CD14-positive monocyte (primary cell): ENCODE results near the gene COL25A1. TPM values are rescaled to one million over a fixed set of nuclear protein-coding genes. Genes with fewer than 3 reads are reported as not detected.

Source experiments
- DNase-seq, 3 donors: peaks; one replicate each; pipeline ENCODE4 v3.0.0-alpha.2; 2011 to 2022
- H2AFZ ChIP-seq: 2 replicates; pipeline ENCODE4 v1.6.0; 2012; ENCODE audit warnings: mild to moderate bottlenecking, low read depth, low read length, inconsistent platforms; ENCODE audit not compliant: insufficient read depth, poor library complexity, severe bottlenecking
- H3K27ac ChIP-seq, 2 donors: 1 replicate in 1 of 2; 2 replicates in 1 of 2; pipeline ENCODE4 v1.5.1; 2012 to 2013; ENCODE audit warnings: low read length in 2 of 2, control low read depth in 1 of 2, inconsistent platforms in 1 of 2, low read depth in 1 of 2, mild to moderate bottlenecking in 1 of 2
- H3K27me3 ChIP-seq, 2 donors: one replicate each; pipeline versions ENCODE4 v1.6.0 to v1.6.1; 2011 to 2013; ENCODE audit warnings: low read length in 2 of 2; ENCODE audit not compliant: control insufficient read depth in 2 of 2, insufficient read depth in 2 of 2
- H3K36me3 ChIP-seq, 2 donors: replicated peaks in 1 of 2; 1 replicate in 1 of 2; 2 replicates in 1 of 2; pipeline versions ENCODE4 v1.5.1 to v1.6.1; 2012 to 2013; ENCODE audit warnings: low read length in 2 of 2, control low read depth in 1 of 2, inconsistent platforms in 1 of 2, mild to moderate bottlenecking in 1 of 2; ENCODE audit not compliant: insufficient read depth in 2 of 2, control insufficient read depth in 1 of 2
- H3K4me1 ChIP-seq, 2 donors: 1 replicate in 1 of 2; 2 replicates in 1 of 2; pipeline versions ENCODE4 v1.5.1 to v1.6.1; 2012 to 2013; ENCODE audit warnings: low read length in 2 of 2, control low read depth in 1 of 2, inconsistent platforms in 1 of 2, mild to moderate bottlenecking in 1 of 2, moderate library complexity in 1 of 2; ENCODE audit not compliant: insufficient read depth in 2 of 2, control insufficient read depth in 1 of 2
- H3K4me2 ChIP-seq: replicated peaks from 2 replicates; pipeline ENCODE3; 2012; ENCODE audit warnings: low read length, moderate library complexity, mild to moderate bottlenecking; ENCODE audit not compliant: poor library complexity, severe bottlenecking; ENCODE audit errors: extremely low read depth
- H3K4me3 ChIP-seq, 3 experiments: fragments of 200-600 bp in 1 of 3; sonication (generic) in 1 of 3; replicated peaks in 1 of 3; 1 replicate in 2 of 3; 2 replicates in 1 of 3; pipeline ENCODE4 v1.5.1; 2011 to 2013; ENCODE audit warnings: low read length in 3 of 3, mild to moderate bottlenecking in 3 of 3, control low read depth in 2 of 3, low read depth in 2 of 3, inconsistent platforms in 1 of 3, moderate library complexity in 1 of 3
- H3K79me2 ChIP-seq: 2 replicates; pipeline ENCODE4 v1.6.0; 2012; ENCODE audit warnings: mild to moderate bottlenecking, control low read depth, inconsistent platforms, low read length, moderate library complexity; ENCODE audit not compliant: insufficient read depth
- H3K9ac ChIP-seq: 2 replicates; pipeline ENCODE4 v1.6.0; 2017; ENCODE audit warnings: low read length, mild to moderate bottlenecking; ENCODE audit not compliant: insufficient read depth, poor library complexity, severe bottlenecking
- H3K9me3 ChIP-seq, 2 donors: replicated peaks in 1 of 2; 1 replicate in 1 of 2; 2 replicates in 1 of 2; pipeline versions ENCODE4 v1.5.1 to v1.6.1; 2012 to 2013; ENCODE audit warnings: low read length in 2 of 2, control low read depth in 1 of 2; ENCODE audit not compliant: control insufficient read depth in 1 of 2, insufficient read depth in 1 of 2
- H4K20me1 ChIP-seq: 2 replicates; pipeline ENCODE4 v1.6.0; 2012; ENCODE audit warnings: mild to moderate bottlenecking, low read length, control low read depth, moderate library complexity; ENCODE audit not compliant: insufficient read depth
- H3K27ac Mint-ChIP-seq, 7 donors: one replicate each; pipeline ENCODE4 v1.8.0; 2020; ENCODE audit warnings: mild to moderate bottlenecking in 7 of 7, mixed read lengths in 7 of 7, moderate library complexity in 6 of 7, inconsistent platforms in 2 of 7
- H3K27me3 Mint-ChIP-seq, 3 donors: one replicate each; pipeline ENCODE4 v1.8.0; 2021 to 2022; ENCODE audit warnings: low read depth in 3 of 3, mild to moderate bottlenecking in 3 of 3, mixed read lengths in 3 of 3, moderate library complexity in 3 of 3, inconsistent platforms in 1 of 3
- H3K36me3 Mint-ChIP-seq, 2 donors: one replicate each; pipeline ENCODE4 v1.8.0; 2020; ENCODE audit warnings: mixed read lengths in 2 of 2, inconsistent platforms in 1 of 2, mild to moderate bottlenecking in 1 of 2
- H3K4me1 Mint-ChIP-seq: one replicate; pipeline ENCODE4 v1.8.0; 2020; ENCODE audit warnings: mild to moderate bottlenecking, mixed read lengths
- H3K4me3 Mint-ChIP-seq, 2 donors: one replicate each; pipeline ENCODE4 v1.8.0; 2020; ENCODE audit warnings: mild to moderate bottlenecking in 2 of 2, mixed read lengths in 2 of 2, moderate library complexity in 1 of 2
- H3K9me3 Mint-ChIP-seq, 7 donors: one replicate each; pipeline ENCODE4 v1.8.0; 2020 to 2022; ENCODE audit warnings: mixed read lengths in 7 of 7, mild to moderate bottlenecking in 6 of 7, moderate library complexity in 6 of 7, inconsistent platforms in 2 of 7
- WGBS: methylation state at CpG from one replicate; pipeline ENCODE4 v1.1.5; 2013; ENCODE audit warnings: missing lambda C conversion rate; ENCODE audit not compliant: insufficient coverage; 5-methylcytosine and 5-hydroxymethylcytosine counted together
- intact Hi-C, 2 donors: fragments of 100-400 bp; cut with micrococcal nuclease; formaldehyde crosslinking; loops; one replicate each; pipeline versions ENCODE4 v1.15.0 to v1.15.1; 2023
- polyA plus RNA-seq, 3 donors: library from polyadenylated mRNA; depleted of rRNA in 1 of 3; unstranded in 2 of 3; stranded (reverse) in 1 of 3; fragments of 300-500 nt in 2 of 3; fragments of >200 nt in 1 of 3; fragmentation: Illumina TruSeq in 2 of 3; gene quantifications; 1 replicate in 2 of 3; 2 replicates in 1 of 3; pipeline ENCODE4 v1.2.3, GENCODE V29; 2012 to 2021
- TF ChIP-seq, protein P1 (sequence below): fragments of 200-600 bp; IDR thresholded peaks from one replicate; pipeline ENCODE4 v1.8.0; 2022; ENCODE audit warnings: antibody characterized with exemption, mild to moderate bottlenecking

COL25A1 gene
- polyA plus RNA-seq, 3 donors: not detected

DNA sequence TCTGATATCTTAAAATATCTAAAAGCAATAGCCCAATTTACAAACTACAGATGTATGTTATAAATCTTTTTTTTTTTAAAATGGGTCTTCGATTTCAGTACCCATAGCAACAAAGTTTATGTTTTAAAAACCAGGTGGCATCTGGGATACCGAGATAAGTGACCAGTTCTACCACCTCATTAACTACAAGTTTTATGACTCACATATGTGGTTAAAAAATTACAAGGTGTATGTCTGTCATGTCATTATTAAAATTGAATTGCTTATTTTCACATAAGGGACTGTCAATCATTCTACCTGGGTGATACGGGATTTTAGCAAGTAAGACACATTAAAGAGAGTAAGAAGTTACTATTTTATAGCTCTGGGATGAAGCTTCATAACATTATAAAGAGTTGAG is 347.6 kb downstream of the COL25A1 start:
- Mint-ChIP-seq H3K4me1 (peaks cover 1% of the 10 kb centered on the region), H3K4me3 (no peak overlapping the region), H3K36me3 (no peaks in the 10 kb centered on the region), H3K27ac (no peak overlapping the region), H3K9me3 (peaks cover 0 to 3% (median 0%) of the 10 kb centered on the region in 7 donors), H3K27me3 (peaks cover 0 to 2% (median 0%) of the 10 kb centered on the region in 3 donors)
- Histone ChIP-seq H3K4me2 (no peak overlapping the region), H3K4me3 (no peak overlapping the region), H3K36me3 (no peaks in the 10 kb centered on the region), H2AFZ (no peak overlapping the region), H3K27me3 (no peaks in the 10 kb centered on the region), H3K4me1 (no peaks in the 10 kb centered on the region), H3K9me3 (no peaks in the 10 kb centered on the region), H3K79me2 (no peaks in the 10 kb centered on the region), H4K20me1 (no peaks in the 10 kb centered on the region), H3K9ac (no peak overlapping the region), H3K27ac (no peak overlapping the region)
- DNase-seq: no peak
- no CpG with 5 or more reads among the region's 3 CpGs for WGBS
- TF ChIP-seq, protein P1, sequence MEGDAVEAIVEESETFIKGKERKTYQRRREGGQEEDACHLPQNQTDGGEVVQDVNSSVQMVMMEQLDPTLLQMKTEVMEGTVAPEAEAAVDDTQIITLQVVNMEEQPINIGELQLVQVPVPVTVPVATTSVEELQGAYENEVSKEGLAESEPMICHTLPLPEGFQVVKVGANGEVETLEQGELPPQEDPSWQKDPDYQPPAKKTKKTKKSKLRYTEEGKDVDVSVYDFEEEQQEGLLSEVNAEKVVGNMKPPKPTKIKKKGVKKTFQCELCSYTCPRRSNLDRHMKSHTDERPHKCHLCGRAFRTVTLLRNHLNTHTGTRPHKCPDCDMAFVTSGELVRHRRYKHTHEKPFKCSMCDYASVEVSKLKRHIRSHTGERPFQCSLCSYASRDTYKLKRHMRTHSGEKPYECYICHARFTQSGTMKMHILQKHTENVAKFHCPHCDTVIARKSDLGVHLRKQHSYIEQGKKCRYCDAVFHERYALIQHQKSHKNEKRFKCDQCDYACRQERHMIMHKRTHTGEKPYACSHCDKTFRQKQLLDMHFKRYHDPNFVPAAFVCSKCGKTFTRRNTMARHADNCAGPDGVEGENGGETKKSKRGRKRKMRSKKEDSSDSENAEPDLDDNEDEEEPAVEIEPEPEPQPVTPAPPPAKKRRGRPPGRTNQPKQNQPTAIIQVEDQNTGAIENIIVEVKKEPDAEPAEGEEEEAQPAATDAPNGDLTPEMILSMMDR: no peak
- intact Hi-C loops: no loop called here

GRCh38 chr4:108953941-108954340 is 348.5 kb downstream of the COL25A1 start:
- TF ChIP-seq, protein P1: no peak
- Histone ChIP-seq H3K4me2 (no peak overlapping the region), H3K79me2 (no peaks in the 10 kb centered on the region), H4K20me1 (no peaks in the 10 kb centered on the region), H3K4me1 (no peaks in the 10 kb centered on the region), H3K27ac (no peak overlapping the region), H2AFZ (no peak overlapping the region), H3K9me3 (no peaks in the 10 kb centered on the region), H3K27me3 (no peaks in the 10 kb centered on the region), H3K4me3 (no peak overlapping the region), H3K36me3 (no peaks in the 10 kb centered on the region), H3K9ac (no peak overlapping the region)
- intact Hi-C loops: no loop called here
- Mint-ChIP-seq H3K4me3 (no peak overlapping the region), H3K36me3 (no peaks in the 10 kb centered on the region), H3K9me3 (peaks cover 0 to 3% (median 0%) of the 10 kb centered on the region in 7 donors), H3K27ac (no peak overlapping the region), H3K4me1 (peaks cover 1% of the 10 kb centered on the region), H3K27me3 (peaks cover 0 to 2% (median 0%) of the 10 kb centered on the region in 3 donors)
- no CpG with 5 or more reads among the region's 4 CpGs for WGBS
- DNase-seq: no peak
